HG02763 (cell line): ENCODE measurements around the gene NEK7.
"Not testable (repeated sequence)": the region's sequence is repeated elsewhere in the genome, so short reads cannot be mapped to it uniquely, and the experiment has no call there.

Source experiments
- ATAC-seq: cut with Tn5 transposase; IDR thresholded peaks from one replicate; pipeline ENCODE4 v1.9.1; 2021; ENCODE audit warnings: mild to moderate bottlenecking, moderate library complexity; ENCODE audit not compliant: unreplicated experiment

NEK7 gene

DNA sequence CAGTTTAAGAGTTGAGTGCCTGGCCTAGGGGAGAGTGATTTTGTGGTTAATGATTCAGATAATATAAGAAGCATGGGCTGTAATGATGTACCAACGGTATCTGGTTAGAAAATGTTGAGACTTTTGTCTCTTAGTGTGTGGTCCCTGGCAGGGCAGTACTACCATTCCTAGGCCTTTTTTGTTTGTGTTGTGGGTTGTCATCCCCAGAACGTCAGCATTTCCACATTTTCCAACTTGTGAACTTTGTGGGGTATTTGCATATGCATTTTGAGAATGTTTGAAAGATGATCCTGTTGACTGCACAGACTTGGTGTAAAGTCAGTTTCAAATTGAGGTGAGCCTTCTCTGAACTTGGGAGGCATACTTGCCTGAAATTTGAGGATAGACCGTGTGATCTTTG lies 11.4 kb downstream of the NEK7 start:
- ATAC-seq, result no peak

DNA sequence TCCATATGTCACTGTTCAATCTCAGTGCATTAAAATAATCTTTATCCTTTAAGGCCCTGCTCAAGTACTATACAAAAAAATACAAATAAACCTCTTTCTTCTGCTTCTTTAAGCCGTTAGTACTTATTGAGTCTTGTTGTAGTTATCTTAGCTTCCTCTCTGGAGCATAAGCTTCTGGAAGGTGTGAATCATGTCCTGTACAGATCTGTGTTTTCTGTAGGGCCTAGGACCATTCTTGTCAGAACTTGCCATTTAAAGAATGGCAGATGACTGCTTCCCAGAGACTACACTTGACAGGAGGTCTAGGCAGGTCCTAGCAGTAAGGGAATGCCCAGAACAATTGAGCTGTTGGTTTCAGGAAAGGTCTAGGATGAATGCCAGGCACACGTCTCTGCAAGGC lies 12.9 kb downstream of the NEK7 start:
- ATAC-seq, result no peak

DNA sequence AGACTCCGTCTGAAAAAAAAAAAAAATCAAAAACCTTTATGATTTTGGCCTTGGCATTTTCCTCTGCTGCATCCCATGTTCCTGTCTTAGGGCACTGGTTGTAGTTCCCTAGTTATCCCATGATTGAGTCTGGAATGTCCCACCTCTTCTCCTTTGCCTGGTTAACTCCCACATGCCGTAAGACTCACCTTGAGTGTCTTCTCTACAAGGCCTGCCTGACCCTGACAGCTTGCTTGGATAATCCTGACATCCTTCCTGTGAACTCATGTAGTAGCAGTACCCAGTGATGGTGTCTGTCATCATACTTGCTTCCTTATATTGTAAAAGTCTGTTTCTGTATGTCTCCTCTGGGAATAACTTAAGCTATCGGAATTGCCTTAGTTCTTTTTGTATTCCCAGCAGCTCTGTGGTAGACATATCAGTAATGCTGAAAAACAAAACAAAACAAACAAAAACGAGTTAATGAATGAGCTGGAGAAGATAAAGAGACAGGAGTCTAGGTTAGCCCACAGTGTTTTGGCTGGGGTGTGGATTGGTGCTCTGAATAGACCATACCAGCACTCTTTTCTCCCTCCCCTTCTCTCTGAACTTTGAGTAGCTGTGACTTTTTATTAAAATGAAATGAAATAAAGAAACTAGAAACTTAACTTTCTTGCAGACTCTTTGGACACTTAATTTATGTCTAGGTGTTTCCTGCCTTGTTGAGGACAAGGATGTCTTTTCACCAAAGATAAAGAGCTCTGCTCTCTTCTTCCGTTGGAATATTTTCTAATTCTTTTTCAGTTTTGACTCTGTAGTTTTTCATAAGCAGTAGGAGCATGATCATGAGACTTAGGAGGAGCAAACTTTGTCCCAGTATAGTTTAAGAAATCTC lies 15.1 kb downstream of the NEK7 start:
- no peak for ATAC-seq

DNA sequence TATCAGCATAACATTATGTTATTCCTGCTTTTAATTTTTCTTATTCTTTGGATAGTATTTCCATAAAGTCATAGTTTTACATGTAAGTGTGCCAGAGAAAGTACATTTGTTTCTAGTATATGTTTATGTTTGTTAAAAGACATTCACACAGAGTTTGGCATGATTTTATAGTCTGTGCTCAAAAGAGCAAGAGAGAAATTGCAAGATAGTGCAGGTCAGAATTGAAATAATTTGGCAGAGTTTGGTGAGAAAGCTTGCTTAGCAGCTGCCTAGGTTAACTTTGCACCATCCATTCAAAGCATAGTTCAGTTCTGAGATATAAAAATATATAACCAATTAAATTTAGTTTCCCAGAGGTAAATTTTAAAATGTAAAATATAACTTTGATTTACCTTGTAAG lies 17.0 kb downstream of the NEK7 start:
- no peak for ATAC-seq

DNA sequence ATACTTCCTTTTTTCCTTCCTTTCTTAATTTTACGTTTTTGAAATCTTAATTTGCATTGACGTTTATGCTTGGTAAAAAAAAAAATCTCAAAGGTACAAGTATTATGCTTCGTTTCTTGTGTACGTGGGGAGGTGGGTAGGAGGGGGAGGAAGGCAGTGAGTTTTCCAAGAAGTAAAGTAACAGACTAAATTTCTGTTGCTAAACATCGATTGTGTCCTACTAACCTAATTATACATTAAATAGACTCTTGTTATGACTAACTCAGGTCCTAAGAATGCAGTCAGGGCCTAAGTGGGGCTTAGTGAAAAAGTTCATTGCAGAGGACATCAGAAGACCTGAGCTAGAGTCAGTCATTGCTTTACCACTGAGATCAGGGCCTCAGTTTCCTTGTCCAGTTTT lies 17.5 kb downstream of the NEK7 start:
- ATAC-seq, result no peak

DNA sequence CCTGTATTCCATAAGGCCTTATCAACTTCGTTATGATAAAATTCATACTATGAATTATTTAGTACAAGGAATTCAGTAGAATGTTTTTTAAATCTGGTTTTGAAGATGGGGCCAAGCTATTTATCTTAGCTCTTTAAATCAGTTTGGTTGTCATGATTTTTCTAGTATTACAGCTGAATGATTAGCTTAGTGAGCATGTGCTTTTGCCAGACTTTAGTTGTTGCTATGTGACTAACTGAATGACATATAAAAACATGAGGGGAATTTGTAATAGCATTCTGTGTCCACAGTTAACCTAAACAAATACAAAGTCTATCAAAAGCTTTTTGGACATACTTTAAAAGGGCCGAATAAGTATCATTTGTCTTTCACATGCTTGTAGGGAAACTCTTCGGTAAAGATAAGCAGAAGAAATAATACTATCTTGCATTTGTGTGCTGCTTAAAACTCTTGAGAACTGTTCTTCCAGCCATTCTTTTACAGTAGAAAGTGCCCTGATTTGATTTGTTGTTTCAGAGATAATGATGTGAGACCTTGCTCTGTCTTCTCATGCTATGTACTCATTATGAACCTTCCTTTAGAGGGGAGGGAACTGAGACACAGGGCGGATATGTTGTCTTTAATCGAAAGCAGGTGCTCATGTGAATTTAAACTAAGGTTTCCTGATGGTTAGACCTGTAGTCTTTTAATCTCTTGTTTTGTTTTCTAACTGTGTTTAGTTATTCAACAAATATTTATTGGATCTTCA lies 18.8 kb downstream of the NEK7 start:
- peak; percentile 73 for ATAC-seq

DNA sequence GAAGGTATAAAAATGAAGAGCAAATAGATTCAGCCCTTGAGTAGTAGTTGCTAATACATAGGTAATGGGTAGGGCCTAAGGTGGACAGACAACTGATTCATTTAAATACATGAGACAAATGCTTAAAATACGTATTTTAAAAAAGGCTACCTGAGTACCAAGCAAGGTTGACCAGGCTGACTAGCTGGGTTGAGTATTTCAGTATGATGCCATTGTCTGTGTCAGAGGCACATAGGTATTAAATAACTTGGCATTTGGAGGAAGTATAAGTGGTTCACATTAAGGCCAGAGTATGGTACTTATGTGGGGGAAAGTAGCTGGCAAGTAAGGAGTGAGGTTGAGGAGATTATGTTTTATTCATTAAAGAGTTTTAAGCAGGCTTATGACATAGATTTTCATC lies 19.4 kb downstream of the NEK7 start:
- ATAC-seq, result peak; percentile 1

DNA sequence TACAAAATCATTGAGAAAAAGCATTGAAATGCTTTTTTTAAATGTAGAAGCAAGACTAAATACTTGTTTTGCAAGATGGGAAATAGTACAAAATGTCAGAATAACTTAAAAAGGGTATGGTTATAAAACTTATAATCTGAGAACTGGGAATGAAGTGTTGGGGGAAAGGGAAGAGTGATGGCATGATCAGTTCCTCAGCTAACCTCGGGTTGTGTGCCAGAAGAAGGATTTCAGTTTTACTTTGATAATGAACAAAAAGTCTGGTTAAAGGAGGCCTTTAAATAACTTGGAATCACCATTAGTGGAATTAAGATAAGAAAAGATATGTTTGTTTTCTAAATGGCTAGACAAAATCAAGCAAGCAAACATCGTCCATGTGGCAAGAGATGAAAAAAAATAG lies 20.7 kb downstream of the NEK7 start:
- no peak for ATAC-seq

DNA sequence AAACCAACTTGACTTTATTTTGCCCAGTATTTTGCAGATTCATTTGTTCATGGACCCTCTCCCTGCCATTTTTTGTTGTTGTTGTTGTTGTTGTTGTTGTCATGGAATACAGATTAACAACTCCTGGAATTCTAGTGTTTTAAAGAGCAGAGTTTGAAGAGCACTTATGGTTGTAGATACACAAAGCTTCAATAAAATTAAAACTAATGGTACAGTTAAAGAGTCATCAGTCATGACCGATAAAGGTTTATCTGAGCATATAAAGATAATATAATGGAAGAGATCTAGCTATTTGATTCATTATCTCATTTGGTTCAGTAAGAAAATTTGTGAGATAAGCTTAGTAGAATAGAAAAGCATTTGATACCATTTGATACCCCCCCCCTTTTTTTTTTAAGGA lies 21.8 kb downstream of the NEK7 start:
- no peak for ATAC-seq

DNA sequence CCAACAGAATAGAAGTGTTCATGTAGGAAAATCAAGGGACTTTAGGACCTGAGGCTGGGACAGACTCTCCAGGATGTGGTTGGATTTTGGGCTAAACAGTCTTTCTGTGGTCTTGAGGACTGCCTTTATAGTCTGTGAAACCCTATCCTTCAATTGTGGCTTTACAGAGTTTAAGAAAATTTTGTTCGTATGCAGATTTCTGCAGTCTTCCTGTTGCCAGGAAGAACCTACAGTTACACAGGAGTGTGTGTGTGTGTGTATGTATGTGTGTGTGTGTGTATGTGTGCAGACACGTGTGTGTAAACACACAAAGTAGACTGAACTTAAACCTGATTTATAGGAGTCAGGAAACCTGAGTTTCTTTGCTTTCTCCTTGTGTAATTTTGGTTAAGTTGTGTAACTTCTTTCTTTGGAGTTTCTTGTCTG lies 22.8 kb downstream of the NEK7 start:
- no peak for ATAC-seq

DNA sequence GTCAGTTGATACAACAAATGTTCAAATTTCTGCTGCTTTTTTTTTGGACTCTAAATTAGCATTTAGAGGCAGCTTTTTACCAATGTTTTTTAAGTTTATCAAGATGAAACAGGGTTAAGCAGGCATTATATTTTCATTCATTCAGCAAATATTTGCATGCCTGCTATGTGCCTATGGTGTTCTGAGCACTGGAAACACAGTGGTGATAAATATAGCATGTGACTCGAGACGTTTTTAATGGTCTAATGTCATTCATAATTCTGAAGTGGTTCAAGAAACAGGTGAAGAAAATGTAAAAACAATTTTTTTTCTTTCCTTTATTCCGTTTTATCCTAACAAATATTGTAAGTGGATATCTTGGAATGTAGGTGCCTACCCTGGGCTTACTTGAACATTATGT lies 26.8 kb downstream of the NEK7 start:
- ATAC-seq, result no peak

DNA sequence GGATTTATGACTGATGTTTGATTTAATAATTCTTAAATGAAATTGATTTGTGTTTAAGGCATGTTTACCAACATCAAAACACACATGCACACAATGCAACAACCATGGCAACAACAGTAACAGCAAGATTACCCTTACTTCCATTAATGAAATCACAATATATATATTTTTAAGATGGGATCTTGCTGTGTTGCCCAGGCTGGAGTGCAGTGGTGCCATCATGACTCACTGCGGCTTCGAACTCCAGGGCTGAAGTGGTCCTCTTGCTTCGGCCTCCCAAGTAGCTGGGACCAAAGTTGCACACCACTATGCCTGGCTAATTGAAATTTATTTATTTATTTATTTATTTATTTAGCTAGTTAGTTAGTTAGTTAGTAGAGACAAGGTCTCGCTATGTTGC lies 27.7 kb downstream of the NEK7 start:
- ATAC-seq, result no peak

DNA sequence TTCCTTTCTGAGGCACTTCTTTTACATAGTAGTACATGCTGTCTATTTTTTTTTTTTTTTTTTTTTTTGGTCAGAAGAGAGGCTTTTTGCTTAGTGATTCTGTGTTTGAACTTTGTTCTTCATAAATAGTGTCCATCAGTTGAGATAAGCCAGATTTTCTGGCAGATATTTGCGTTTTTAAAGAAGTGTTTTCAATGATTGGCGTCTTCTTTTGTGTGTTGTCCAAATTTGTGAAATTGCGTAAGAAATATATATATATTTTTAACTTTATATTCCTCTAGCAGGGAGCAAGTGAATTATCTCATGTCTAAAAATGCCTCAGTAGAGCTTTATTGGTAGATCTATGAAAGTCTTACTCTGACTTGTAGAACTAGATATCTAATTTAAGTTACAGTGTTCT lies 28.3 kb downstream of the NEK7 start:
- no peak for ATAC-seq

DNA sequence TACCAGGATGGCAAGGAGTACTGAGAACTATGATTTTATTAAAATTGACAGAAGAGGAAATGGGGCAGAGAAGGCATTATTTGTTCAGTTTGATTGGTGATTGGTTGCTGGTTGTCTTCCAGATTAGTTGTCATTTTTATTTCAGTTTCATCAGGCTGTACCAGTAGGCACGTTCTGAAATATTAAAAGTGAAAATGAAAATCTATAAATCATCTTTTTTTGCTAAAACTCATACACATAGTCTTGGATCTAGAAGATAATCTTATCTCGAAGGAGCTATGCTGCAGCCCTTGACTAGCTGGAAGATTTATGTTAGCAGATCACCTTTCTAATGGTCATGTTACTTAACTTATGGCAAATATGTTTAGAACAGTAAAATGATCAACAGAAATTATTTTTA lies 29.0 kb downstream of the NEK7 start:
- ATAC-seq, result peak; percentile 62

DNA sequence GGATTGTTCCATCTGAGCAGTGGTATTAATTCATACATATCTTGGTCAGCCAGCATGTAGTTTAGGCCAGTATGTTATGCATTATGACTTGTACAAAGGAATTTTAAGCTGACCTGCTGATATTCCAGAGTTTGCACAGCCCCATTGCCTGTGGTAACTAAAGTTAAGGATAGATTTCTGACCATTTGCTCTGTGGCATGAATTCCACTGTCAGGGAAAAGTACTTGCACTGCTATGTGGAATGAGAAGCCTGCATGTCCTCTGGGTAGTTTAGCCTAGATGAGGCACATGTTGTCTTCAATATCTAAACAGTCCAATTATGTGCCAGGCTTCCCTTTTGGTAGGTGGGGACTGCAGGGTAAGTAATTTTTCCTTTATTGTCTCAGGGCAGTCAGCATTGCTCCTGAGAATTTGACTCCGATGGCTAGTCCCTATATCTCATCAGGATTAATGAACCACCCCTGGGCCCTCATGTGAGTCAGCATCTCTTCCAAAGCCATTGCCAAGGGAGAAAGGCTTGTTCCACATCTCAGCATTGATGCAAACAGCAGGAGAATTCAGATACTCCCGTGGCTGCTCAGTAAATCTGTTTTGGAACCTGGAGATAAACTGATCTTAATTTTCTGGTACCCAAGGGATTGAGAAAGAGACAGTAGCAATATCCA lies 30.2 kb downstream of the NEK7 start:
- no peak for ATAC-seq

DNA sequence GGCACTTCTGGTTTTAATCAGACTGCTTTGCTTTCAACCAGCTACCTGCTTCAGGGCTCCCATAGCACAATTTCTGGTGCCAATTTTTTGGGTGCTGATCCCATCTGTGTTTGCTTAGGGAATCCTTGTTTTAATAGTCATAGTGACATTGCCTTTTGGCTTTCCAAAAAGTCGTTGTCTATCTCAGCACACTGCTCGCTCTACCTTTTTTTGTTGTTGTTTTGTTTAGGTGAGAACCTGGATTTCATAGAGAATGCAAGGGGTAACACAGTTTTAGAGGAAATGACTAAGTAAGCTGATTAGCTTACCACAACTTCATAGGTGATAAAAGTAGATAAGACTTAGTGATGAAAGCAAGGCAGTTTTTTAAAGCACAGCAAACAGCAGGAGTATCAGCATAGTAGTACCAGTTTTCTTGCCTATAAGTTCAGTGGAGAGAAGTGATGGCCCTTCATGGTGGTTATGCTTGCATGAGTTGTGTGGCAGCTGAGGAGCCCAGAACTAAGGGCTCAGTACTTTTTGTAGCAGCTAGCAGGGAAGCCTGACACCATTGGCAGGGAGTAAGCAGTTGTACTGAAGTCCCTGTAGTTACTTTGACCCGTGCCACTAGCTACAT lies 31.3 kb downstream of the NEK7 start:
- no peak for ATAC-seq

DNA sequence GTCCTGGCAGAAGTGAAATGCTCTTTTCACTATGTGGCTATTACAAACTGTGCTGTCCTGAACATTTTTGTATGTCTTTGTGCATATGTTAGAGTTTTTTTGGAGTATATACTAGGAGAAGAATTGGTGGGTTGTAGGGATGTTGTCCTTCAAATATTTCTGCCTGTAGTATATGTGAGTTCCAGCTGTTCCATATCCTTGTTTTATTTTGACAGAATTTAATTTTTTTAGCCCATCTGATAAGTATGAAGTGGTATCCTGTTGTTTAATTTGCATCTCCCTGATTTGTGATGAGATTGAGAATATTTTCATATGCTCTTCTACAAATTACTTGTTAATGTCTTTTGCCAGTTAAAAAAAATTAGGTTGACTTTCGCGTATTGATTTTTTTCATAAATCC lies 34.3 kb downstream of the NEK7 start:
- no peak for ATAC-seq

DNA sequence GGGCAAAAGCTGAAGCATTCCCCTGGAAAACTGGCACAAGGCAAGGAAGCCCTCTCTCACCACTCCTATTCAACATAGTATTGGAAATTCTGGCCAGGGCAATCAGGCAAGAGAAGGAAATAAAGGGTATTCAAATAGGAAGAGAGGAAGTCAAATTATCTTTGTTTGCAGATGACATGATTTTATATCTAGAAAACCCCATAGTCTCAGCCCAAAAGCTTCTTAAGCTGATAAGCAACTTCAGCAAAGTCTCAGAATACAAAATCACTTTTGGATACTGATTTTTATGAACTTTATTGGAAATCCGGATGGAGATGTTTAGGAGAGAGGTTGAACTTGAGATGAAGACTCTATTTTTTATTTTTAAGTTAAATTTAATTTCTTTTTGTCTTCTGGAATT lies 37.1 kb downstream of the NEK7 start:
- ATAC-seq, result not testable (repeated sequence)

DNA sequence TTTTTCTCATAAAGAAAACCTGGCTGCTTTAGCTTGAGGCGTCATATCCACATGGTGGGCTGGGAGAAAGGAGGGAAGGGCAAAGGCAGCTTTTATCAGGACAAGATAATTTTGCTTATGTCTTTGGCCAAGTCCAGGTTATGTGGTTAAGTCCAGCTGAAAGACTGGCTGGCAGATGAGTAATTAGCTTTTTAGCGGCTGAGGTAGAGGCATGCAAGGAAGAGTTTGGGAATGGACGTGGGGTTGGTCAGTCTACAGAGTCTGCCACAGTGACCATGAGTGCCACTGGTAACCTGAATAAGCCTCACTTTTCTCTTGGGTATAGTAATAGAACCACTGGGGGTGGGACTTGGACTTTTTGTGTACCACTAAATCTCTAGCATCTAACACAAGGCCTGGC lies 39.8 kb downstream of the NEK7 start:
- no peak for ATAC-seq

DNA sequence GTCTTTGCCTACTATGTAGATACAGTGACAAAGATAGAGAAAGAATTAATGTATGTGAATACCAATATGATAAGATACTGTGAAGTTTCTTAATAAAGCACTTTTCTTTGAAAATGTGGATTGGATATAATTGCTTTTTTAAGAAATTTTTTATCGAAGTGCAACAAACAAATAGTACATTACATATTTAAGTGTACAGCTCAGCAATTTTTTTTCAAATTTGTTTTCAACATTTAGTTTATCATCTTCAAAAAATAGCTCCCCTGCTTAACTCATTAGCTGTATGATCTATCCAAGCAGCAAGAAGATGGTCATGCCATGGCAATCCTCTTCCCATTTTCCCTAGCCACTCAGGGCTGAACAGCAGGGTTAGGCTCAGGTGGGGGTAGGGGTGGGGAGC lies 40.5 kb downstream of the NEK7 start:
- no peak for ATAC-seq

DNA sequence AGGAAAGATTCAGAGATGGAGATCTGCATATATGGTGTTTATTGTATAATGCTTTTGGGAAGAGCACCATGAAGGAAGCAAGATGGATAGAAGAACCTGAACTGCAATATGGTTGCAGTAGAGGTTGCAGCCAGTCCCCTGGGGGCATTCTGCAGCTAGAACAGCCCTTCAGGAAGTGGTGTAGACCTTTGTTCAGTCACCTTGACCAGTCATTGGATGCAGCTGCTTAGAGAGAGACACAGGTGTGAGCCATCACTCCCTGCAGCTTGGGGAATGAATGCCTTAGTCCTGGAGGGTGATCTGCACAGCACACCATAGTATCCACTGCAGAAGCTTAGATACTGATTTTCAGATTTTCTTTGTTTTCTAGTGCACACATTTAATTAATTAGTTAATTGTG lies 42.3 kb downstream of the NEK7 start:
- ATAC-seq, result no peak
